ENCODE measurements around the gene PIRT.

PIRT gene

DNA sequence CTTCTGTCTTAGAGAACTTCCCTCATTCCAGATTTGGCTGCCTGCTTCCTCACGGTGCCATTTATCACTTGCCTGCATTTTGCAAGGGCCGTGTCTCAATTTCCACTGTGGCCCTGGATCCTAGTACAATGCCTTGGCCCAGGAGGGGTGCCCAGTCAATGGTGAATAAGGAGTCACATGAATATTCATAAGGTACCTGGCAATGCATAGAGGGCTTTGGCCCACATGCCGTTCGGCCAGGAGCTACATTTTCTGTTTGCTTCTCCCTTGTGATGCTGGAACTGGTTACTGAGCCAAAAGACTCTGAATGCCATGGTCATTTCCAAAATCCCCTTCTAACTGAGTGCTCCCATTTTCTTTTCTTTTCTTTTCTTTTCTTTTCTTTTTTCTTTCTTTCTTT, 4.8 kb upstream of the PIRT start:
- Histone ChIP-seq H3K79me2 (ENCODE audit: insufficient read depth, low read length) (no peaks in the 10 kb centered on the region), H4K20me1 (ENCODE audit: insufficient read depth, low read length, poor library complexity, severe bottlenecking) (no peaks in the 10 kb centered on the region), H2AFZ (ENCODE audit: low read length) (no peak overlapping the region), H3K4me1 (ENCODE audit: insufficient read depth, low read length, poor library complexity, severe bottlenecking) (peaks cover 18% of the 10 kb centered on the region), H3K9ac (ENCODE audit: low read depth, low read length, poor library complexity, severe bottlenecking) (no peak overlapping the region), H3K4me3 (ENCODE audit: low read length, poor library complexity, severe bottlenecking) (no peak overlapping the region), H3K9me3 (ENCODE audit: insufficient read depth, low read depth, low read length) (no peaks in the 10 kb centered on the region), H3F3A (ENCODE audit: low read depth) (no peaks in the 10 kb centered on the region), H3K4me2 (ENCODE audit: low read depth, low read length, poor library complexity, severe bottlenecking) (no peak overlapping the region), H3K9me2 (replicated peaks; ENCODE audit: low read depth, low read length) (no peaks in the 10 kb centered on the region), H3K27me3 (ENCODE audit: insufficient read depth, low read length, poor library complexity, severe bottlenecking) (no peaks in the 10 kb centered on the region), H3K36me3 (ENCODE audit: insufficient read depth, low read length) (no peaks in the 10 kb centered on the region)
- TF ChIP-seq, protein P1, sequence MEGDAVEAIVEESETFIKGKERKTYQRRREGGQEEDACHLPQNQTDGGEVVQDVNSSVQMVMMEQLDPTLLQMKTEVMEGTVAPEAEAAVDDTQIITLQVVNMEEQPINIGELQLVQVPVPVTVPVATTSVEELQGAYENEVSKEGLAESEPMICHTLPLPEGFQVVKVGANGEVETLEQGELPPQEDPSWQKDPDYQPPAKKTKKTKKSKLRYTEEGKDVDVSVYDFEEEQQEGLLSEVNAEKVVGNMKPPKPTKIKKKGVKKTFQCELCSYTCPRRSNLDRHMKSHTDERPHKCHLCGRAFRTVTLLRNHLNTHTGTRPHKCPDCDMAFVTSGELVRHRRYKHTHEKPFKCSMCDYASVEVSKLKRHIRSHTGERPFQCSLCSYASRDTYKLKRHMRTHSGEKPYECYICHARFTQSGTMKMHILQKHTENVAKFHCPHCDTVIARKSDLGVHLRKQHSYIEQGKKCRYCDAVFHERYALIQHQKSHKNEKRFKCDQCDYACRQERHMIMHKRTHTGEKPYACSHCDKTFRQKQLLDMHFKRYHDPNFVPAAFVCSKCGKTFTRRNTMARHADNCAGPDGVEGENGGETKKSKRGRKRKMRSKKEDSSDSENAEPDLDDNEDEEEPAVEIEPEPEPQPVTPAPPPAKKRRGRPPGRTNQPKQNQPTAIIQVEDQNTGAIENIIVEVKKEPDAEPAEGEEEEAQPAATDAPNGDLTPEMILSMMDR (conservative IDR thresholded peaks at IDR 0.05; ENCODE audit: low read length) = no peak
- no peak for TF ChIP-seq EZH2phosphoT487 (IDR thresholded peaks at IDR 0.05; ENCODE audit: borderline replicate concordance)

DNA sequence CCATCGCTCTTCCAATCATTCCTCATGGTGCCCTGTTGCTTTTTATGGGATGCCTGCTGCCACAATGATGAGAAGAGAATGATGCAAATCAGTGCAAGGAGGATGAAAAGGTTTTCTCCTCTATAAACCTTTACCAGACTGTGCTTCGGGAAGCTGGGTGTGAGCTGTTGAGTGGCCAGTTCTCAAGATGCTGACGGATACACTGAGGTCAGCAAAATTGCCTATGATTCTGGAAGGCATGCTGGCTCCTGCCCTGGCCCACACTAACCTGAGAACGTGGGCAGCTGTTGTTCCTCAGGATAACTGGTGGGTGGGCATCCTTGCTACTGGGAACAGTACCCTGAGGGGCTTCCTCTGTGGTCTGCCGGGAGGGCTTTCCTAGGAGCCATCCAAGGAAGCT, 795 bp upstream of the PIRT start:
- H3K4me3 ChIP-seq (ENCODE audit: low read length, poor library complexity, severe bottlenecking) = no peak overlapping the region
- H4K20me1 ChIP-seq (ENCODE audit: insufficient read depth, low read length, poor library complexity, severe bottlenecking) = no peaks in the 10 kb centered on the region
- no peaks in the 10 kb centered on the region for H3K27me3 ChIP-seq (ENCODE audit: insufficient read depth, low read length, poor library complexity, severe bottlenecking)
- no peaks in the 10 kb centered on the region for H3F3A ChIP-seq (ENCODE audit: low read depth)
- TF ChIP-seq, protein P1 (conservative IDR thresholded peaks at IDR 0.05; ENCODE audit: low read length) = no peak
- TF ChIP-seq EZH2phosphoT487 (IDR thresholded peaks at IDR 0.05; ENCODE audit: borderline replicate concordance) = no peak
- no peaks in the 10 kb centered on the region for H3K9me3 ChIP-seq (ENCODE audit: insufficient read depth, low read depth, low read length)
- H2AFZ ChIP-seq (ENCODE audit: low read length) = no peak overlapping the region
- H3K36me3 ChIP-seq (ENCODE audit: insufficient read depth, low read length) = no peaks in the 10 kb centered on the region
- no peak overlapping the region for H3K4me2 ChIP-seq (ENCODE audit: low read depth, low read length, poor library complexity, severe bottlenecking)
- H3K79me2 ChIP-seq (ENCODE audit: insufficient read depth, low read length) = no peaks in the 10 kb centered on the region
- no peak overlapping the region for H3K9ac ChIP-seq (ENCODE audit: low read depth, low read length, poor library complexity, severe bottlenecking)
- peaks cover 4% of the 10 kb centered on the region for H3K4me1 ChIP-seq (ENCODE audit: insufficient read depth, low read length, poor library complexity, severe bottlenecking)
- no peaks in the 10 kb centered on the region for H3K9me2 ChIP-seq (replicated peaks; ENCODE audit: low read depth, low read length)

DNA sequence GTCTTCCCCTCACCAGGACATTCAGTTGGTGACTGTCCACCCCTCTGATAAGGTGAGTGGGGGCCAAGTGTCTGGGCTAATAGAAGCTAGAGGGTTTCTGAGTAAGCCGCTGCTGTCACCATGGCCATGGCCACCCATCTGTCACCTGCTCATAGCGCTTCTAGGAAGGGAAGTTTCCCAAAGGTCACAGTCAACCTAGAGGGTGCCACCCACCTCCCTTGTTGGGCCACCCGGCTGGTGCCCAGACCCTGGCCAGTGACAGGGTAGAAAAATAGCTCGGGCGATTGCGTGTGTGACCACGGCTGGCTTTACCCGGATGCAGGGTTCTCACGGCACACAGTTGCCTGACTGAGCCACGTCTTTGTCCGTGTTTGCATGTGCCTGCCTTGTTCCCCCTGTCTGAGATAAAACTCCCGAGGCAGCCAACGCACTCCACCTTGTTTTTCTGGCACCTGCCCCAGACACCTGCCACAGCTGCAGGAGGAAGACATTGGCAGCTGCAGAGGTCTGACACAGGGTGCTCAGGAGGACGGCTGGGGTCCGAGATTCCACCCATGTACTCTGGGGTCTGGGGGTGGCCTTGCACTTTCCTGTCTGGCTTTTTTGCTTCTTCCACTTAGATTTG, 809 bp downstream of the PIRT start:
- no peaks in the 10 kb centered on the region for H4K20me1 ChIP-seq (ENCODE audit: insufficient read depth, low read length, poor library complexity, severe bottlenecking)
- H3K27me3 ChIP-seq (ENCODE audit: insufficient read depth, low read length, poor library complexity, severe bottlenecking) = no peaks in the 10 kb centered on the region
- no peaks in the 10 kb centered on the region for H3K9me3 ChIP-seq (ENCODE audit: insufficient read depth, low read depth, low read length)
- no peaks in the 10 kb centered on the region for H3K36me3 ChIP-seq (ENCODE audit: insufficient read depth, low read length)
- no peaks in the 10 kb centered on the region for H3F3A ChIP-seq (ENCODE audit: low read depth)
- H3K9ac ChIP-seq (ENCODE audit: low read depth, low read length, poor library complexity, severe bottlenecking) = no peak overlapping the region
- H3K9me2 ChIP-seq (replicated peaks; ENCODE audit: low read depth, low read length) = no peaks in the 10 kb centered on the region
- H3K4me2 ChIP-seq (ENCODE audit: low read depth, low read length, poor library complexity, severe bottlenecking) = no peak overlapping the region
- H3K4me1 ChIP-seq (ENCODE audit: insufficient read depth, low read length, poor library complexity, severe bottlenecking) = no peaks in the 10 kb centered on the region
- TF ChIP-seq EZH2phosphoT487 (IDR thresholded peaks at IDR 0.05; ENCODE audit: borderline replicate concordance) = no peak
- TF ChIP-seq, protein P1 (conservative IDR thresholded peaks at IDR 0.05; ENCODE audit: low read length) = no peak
- H2AFZ ChIP-seq (ENCODE audit: low read length) = no peak overlapping the region
- no peaks in the 10 kb centered on the region for H3K79me2 ChIP-seq (ENCODE audit: insufficient read depth, low read length)
- no peak overlapping the region for H3K4me3 ChIP-seq (ENCODE audit: low read length, poor library complexity, severe bottlenecking)

All from Loucy (cell line).